Cardiac fibroblast (primary cell): ENCODE measurements around the gene TENT5C.

Source experiments
- DNase-seq, 2 donors: peaks; one replicate each; pipeline versions ENCODE4 v3.0.0 to v3.0.0-alpha.2; 2010; ENCODE audit warnings: low read depth in 2 of 2
- H3K4me3 ChIP-seq, 2 donors: replicated peaks in 1 of 2; 1 replicate in 1 of 2; 2 replicates in 1 of 2; pipeline ENCODE4 v1.5.1; 2011; ENCODE audit warnings: low read depth in 2 of 2, low read length in 2 of 2, mild to moderate bottlenecking in 2 of 2, moderate library complexity in 1 of 2
- TF ChIP-seq, protein P1 (sequence below): IDR thresholded peaks from one replicate; pipeline ENCODE4 v1.5.1; 2011; ENCODE audit warnings: low read depth, mild to moderate bottlenecking, low read length, inconsistent platforms

Gene TENT5C

DNA sequence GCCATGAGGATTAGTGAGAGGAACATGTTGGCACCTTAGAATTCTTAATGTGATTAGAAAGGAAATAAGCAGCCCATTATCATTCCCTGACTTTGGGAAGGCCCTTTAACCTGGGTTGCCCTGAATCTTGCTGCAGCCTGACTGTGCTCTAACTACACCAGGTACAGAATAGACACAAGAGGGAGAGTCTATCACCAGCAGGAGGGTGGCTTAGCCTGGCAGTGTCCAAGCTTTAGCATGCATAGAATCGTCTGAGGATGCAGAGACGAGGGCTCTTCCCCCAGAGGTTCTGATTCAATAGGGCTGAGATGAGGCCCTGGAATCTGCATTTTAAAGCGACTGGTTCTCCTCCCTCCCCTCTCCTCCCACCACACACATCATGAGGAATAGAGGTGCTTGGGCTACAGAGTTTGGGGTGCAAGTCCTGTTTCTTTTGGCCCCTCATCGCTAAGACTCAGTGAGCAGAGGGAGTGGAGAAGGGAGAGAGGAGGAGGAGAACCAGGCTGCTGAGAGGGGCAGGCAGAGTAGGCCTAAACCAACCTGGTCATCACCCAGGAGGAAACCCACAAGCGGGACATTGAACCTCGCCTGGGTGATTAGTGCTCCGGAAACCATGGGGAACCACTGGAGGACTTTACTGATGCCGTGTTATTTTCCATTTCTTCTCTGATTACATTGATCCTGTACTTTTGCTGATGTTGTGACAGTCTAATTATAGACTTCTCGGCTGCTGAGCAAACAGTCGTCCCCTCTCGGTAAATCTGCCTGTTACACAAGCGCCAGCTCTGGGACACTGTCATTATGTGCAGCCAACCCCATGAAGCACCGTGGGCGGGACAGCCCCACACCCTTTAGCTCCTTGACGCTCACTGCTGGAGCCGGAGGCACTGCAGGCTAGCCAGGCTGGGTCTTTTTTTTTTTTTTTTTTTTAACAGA is 6.3 kb upstream of the TENT5C start:
- DNase-seq: no peak
- TF ChIP-seq, protein P1, sequence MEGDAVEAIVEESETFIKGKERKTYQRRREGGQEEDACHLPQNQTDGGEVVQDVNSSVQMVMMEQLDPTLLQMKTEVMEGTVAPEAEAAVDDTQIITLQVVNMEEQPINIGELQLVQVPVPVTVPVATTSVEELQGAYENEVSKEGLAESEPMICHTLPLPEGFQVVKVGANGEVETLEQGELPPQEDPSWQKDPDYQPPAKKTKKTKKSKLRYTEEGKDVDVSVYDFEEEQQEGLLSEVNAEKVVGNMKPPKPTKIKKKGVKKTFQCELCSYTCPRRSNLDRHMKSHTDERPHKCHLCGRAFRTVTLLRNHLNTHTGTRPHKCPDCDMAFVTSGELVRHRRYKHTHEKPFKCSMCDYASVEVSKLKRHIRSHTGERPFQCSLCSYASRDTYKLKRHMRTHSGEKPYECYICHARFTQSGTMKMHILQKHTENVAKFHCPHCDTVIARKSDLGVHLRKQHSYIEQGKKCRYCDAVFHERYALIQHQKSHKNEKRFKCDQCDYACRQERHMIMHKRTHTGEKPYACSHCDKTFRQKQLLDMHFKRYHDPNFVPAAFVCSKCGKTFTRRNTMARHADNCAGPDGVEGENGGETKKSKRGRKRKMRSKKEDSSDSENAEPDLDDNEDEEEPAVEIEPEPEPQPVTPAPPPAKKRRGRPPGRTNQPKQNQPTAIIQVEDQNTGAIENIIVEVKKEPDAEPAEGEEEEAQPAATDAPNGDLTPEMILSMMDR: no peak
- H3K4me3 ChIP-seq: no peak overlapping the region

DNA sequence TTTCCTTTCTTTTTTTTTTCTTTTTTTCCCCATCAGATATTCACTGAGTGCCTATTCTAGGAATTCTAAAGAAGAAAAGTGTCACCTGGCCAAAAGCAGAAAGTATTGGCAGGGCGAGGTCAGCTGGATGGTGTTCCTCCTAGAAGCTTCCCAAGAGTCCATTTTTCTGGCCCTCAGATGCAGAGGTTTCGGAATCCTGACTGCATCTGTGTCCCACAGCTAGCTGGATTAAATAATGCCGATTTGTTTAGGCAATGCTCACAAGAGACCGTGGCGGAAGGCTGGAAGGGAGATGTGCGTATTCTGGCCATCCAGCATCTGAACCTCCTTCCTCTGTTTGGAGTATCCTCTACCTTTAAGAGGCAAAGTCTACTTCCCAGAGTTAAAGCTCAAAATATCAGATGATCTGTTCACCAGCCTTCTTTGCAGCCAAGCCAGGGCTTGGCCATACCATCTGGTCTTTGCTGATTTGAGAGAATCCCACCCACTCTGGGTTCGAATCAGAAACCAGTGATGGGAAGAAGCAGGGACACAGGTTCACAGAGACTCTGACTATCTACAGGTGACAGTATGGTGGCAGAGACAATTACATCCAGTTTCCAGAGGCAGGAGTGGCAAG is 5.4 kb upstream of the TENT5C start:
- TF ChIP-seq, protein P1: no peak
- H3K4me3 ChIP-seq: no peak overlapping the region
- DNase-seq: no peak

DNA sequence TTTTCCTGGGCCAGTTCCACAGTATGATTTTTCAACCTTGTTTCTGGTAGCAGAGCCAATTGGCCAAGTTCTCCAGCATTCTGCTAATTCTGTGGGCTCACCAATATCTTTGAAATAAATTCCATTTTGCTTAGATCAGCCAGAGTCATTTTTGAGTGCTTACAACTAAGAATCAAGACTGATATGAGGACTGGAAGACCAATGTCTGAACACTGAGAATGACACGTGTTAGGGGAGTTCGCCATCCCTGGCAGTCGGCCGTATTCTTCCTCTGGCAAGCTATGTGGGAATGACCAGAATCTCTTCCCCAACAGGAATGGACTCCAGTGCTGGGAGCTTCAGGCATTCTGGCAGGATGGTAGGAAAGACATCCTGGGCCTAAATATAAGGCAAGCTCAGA is 4.9 kb upstream of the TENT5C start:
- TF ChIP-seq, protein P1: no peak
- no peak overlapping the region for H3K4me3 ChIP-seq
- DNase-seq: peak; percentile 33 to 90

DNA sequence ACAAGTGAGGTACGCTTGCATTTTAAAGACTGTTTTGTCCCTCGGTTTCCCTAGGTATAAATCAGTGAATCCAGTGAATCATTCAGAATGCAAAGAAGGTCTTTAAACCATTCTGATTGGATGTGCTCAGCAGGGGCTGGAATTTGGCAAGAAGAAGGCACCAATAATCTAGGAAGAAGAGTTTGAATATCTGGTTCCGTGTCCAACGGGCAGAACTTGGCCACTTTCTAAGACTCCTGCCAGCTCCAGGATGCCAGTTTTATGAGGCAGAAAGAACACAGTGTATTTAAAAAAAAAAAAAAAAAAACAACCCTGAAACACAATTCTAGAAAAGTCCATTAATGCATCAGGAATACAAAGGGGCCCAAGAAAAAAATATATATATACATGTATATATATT is 3.0 kb upstream of the TENT5C start:
- TF ChIP-seq, protein P1: no peak
- no peak for DNase-seq
- H3K4me3 ChIP-seq: no peak overlapping the region

DNA sequence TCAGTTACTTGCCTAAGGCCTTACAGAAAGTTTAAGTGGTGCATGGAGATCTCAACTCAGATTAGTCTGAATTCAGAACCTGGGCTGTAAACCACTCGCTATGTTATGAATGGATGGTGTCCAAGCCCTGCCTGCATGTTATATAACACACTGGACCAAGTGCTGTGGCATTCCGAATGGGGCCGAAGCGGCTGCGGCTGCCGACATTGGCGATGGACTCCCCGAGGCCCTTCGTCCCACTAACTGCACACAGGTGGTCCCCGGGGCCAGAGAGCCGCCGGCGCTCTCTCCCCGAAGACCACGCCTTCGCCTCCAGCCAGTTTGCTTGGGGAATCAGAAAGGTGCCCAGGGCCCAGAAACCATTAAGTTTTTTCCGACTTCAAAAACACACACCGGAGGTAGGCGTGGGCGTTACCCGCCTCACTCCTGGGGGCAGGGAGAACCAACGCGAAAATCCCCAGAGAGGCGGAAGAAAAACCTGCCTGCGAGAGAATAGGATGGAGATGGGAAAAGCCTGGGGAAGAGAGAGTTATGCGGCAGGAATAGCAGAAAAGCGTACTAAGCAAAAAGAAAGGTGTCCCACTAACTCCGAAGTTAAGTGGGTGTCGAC is 579 bp upstream of the TENT5C start:
- TF ChIP-seq, protein P1: no peak
- DNase-seq: peak; percentile 10 to 13
- H3K4me3 ChIP-seq: peak overlapping the region; percentile 65 to 74

DNA sequence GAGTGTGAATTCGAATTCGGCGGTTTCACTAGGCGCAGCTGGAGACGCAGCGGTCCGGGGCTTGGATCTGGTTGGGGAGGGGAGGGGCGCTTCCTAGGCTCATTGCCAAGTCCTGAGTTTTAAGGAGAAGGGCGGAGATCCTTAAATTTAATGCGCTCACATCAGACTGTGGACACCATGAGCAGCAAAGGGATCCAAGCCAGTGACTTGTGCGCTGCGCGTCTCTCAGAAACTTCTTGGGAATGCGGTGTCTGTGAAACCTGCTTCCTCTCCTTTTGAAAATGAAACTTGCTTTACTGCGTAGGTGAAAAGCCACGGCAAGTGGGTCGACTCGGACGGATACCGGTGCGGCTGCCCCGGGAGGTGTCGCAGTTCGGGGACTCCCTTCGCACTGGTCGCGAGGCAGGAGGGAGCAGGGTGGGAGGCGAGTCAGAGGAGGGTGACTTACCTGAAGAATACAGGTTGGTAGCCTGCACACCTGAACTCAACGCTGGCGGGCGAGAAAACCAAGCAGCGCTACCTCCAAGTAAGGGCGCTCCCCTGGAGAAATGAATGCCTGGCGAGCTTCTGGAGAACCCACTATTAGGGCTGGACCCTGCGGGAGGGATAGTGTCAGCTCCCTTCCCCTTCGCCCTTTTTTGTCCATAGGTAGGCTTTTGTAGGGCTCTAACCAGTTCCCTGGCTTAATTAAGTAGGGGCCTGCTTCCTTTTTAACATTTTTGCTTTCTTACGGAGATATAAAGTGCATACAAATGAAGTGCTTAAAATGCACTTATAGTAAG is 992 bp downstream of the TENT5C start:
- peak overlapping the region; percentile 65 to 74 for H3K4me3 ChIP-seq
- DNase-seq: peak; percentile 43 to 48
- TF ChIP-seq, protein P1: no peak
